ENCODE data around the gene FAM234A.
"Not testable (repeated sequence)": the region's sequence is repeated elsewhere in the genome, so short reads cannot be mapped to it uniquely, and the experiment has no call there.

Gene FAM234A

DNA sequence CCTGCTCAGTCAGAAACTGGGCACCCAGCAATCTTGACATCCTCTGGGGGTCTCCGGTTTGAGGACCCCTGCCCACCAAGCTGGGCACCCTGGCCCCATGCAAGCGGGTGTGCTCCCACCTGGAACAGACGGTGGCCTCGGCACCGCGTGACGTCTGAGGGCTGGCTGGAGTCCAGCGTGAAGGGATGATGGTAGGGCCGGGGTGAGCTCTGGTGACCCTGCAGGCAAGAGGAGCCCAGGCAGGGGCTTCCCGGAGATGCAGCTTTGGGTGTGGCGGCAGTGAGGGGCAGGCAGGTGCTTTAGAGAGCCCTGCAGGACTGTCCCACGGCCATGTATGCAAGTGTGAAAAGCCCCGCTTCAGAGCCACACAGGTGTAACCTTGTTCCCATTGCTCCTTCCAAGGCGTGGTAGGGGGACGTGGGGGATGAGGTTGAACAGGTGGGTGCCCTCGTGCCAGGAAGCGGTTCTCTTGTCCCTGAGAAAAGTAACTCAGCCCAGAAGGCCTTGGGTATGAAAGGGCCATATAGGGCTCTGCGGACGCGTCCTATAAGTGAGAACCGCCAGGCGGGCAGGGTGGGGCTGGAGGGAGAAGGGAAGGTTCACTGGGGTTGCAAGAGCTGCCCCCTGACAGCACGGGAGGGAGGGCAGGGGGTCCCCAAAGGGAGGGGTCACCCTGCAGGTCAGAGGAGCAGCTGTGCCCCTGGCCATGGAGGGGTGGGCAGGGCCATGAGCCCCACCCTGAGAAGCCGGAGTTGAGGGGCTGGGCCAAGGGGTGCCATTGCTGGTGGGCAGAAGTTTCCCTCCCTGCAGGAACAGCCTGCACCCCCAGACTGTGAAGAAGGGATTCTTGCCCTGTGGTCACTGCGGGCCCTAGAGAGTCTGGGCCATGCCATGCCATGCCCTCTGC lies 31.9 kb downstream of the FAM234A start:
- no peak for DNase-seq

DNA sequence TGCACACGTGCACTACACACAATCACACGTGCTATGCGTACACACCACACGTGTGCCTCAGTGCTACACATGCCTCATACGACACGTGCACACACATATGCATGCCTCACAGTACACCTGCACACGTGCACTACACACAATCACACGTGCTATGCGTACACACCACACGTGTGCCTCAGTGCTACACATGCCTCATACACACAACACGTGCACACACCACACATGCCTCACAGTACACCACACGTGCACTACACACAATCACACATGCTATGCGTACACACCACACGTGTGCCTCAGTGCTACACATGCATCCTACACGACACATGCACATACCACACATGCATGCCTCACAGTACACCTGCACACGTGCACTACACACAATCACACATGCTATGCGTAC lies 32.9 kb downstream of the FAM234A start:
- not testable (repeated sequence) for DNase-seq

DNA sequence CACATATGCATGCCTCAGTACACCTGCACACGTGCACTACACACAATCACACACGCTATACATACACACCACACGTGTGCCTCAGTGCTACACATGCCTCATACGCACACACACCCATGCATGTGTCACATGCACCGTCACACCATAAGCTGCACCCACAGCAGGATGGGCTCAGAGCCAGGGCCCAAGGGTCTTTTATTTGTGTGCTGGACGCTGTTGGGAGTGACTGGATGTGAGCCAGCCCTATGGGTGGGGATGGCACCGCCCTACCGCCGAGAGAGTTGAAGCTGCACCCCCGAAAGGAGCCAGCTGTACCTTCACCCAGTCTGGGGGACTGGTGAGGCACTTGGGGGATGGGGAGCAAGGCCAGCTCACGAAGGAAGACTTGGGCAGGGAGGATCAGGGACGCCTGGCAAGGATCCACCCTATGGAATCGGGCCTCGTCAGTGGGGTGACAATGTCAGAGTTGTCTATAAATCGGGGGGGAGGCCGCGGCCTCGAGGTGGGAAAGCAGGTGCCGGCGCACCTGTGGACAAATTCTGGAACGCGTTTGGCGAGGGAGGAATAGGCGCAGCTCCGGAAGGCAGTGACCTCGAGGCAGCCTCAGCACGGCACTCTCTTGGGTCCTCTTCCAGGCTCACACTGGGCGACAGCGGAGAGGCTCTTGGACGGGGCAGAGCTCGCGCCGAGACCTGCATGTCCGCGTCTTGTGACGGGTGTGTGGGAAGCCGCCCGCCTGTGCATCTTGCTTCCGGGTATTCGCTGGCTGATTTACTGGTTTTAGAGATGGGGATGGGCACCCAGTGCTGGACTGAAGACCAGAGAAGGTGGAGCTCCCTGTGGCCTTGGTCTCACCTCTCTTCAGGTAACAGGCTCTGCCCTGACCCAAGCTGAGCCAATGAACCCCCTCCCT lies 33.8 kb downstream of the FAM234A start:
- DNase-seq: no peak

DNA sequence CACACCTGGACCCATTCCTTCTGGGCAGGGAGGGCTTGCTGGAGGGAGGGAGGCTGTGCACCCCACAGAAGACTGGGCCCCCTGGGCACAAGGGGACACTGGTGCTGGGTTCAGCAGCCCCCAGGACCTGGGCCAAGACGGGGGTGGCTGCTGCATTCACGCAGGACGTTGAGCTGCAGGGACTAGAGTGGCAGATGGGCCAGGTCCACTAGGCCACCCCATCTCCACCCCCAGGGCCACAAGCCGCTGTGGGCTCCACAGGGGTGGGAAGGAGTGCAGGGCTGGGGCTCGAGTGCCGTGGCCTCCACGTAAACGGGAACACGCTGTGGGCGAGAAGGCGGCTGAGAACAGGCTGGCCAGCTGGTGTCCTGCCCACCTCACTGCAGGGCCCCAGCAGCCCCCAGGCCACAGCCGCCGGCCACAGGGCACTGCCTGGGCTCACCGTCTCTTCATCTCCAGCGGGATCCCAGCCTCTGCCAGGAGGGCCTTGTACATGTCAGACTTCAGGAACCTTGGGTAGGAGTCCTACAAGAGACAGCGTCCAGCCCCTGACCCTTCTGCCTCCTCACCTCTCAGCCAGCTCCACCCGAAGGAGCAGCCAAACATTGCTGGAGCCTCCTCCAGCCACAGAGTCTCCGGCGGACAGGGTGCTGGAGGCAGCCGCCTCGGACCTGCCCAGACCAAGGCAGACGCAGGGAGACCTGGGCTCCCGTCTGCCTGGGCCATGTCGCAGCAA lies 34.6 kb downstream of the FAM234A start:
- no peak for DNase-seq

DNA sequence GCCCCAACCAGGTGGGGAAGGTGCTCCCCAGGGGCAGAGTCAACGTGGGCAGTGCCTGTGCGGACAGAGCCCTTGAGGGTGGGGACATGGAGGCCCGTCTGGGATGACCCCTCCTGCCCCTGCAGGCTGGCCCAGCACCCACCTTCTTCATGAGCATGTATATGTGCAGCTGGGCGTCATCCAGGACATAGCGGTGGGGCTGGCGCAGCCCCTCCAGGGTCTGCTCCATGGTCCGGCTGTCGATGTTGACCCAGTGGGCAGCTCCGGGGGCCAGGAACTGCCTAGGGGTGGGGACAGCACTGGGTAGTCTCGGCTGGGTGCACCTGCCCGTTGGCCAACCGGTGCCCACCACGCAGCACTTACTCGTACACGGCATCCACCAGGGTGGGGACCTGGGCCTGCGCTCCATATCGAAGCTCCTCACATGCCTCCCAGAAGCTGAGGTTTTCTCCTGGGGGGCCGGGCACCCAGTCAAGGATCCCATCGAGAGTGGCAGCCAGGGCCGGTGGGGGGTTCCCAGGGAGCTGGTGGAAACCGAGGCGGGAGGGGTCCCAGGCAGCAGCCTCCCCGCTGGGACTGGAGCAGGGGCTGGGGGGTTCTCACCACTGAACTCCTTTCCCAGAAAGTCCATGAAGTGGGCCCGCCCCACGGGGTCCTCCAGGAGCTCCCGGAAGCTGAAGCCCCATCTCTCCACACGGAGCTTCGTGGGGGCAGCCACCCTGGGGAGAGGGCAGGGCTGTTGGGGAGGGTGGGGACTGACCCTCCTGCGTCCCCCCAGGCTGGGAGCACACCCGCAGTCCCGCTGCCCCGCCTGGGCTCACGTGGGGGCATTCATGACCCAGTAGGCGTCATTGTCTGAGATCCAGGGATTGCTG lies 36.0 kb downstream of the FAM234A start:
- no peak for DNase-seq

DNA sequence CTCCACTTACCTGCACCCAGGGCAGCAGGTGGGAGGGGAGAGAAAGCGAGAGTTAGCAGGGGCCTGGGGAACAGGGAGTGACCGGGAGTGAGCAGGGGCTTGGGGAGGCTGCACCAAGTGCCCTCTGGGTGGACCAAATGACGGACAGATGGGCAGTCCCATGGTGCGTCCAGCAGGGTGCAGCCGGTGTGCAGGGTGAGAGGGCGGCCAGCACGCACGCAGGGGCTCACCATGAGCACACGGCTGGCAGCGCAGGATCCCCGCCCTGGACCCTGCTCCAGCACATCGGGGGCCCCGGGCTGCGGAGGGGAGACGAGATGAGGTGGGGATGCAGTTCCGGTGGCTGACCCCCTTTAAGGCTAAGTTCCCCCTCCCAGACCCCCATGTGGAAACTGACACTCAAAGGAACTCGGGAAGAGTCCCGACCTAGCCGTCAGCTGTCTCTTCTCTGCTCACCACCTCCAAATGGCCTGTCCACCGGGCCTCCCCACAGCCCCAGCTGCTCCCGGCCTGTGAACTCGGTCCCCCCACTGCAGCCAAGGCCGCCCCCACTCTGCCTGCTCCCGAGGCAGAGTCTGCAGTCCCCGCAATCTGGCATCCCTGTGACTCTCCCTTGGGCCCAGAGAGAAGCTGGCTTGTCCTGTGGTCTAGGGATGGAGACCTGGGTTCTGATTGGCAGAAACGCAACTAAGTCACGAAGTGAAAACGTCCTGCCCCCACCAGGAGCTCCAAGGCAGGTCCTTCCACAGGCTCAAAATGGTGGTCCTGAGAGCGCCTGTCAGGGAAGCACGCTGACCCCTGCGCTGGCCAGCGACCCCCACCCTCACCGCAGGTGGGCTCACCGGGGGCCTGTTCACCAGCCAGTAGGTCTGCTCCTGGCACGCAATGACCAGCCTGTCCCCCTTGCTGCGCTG lies 38.3 kb downstream of the FAM234A start:
- no peak for DNase-seq

DNA sequence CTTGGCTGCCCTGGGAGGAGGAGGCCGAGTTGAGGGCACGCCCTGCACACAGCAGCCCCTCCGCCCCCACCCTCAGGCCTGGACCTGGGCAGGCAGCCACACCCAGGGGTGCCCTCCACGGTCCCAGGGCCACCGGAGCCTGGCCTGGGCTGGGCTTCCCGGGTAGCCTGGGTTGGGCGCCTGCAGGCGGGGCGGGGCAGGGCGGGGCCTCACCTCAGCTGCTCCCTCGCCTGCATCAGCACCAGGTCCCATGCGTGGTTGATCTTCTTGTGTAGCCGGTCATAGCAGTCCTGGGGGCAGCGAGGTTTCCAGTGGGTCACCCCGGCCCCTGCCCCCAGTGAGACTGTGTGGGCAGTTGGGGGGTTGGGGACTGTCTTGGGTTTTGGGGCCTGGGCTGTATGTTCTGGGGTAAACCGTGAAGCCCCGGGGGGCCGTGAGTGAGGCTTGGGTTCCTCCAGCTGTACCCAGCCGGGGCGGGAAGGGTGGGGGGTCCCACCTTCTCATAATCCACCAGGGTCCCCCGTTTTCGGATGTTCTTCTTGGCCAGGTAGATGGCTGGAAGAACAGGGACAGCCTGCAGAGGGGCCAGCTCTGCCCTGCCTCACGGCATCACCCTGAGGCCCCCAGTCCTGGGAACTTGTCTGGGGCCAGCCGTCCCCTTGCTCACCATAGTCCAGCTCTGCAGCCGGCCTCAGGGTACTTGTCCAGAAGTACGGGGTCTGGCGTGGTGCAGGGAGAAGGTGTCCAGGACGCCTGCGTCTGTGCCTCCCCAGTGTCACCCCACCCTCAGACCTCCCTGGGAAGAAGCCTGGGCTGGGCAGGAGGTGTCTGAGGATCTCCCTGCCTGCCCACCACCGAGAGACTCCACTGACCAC lies 39.2 kb downstream of the FAM234A start:
- no peak for DNase-seq

DNA sequence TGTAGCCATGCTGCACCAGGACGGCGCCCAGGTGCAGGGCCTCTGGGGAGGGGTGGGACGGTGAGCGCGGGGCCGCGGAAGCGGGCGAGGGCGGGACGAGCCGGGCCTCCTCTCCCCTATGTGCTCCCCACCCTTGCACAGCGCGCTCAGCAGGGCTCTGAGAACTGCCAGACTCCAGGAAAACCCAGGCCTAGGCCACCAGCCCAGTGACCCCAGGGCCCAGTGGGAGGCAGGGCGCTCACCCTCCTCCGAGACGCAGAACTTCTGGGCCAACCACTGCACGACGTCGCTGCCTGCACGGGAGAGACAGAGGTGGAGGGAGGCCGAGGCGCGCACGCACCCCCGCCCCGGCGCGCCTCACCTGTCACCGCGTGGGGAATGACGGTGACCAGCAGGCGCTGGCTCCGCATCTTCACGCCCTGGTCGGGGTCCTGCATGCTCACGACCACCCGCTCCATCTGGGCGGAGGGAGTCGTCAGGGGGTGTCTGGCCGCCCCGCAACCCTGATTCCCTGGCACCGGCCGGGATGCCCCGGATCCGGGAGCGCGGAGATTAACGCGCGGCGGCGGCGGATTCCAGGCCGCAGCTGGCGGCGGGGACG lies 40.5 kb downstream of the FAM234A start:
- no peak for DNase-seq

DNA sequence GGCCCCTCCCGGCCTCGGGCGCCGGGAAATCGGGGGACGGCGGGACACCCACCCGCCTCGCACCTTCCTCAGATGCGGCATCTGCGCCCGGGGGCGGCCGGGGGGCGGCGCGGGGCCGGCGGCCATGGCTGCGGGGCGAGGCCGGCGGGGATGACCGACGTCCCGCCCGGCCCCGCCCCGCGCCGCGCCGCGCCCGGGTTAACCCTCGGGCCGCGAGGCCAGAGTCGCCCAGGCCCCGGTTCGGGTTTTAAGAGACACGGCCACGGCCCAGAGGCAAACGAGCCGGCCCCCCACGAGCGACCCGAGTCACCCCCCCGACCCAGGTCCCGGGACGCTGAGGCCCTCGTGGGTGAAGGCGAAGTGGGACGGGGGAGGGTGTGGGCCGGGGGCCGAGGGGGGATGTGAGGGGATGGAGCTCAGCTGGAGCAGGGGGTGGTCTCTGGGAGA lies 41.2 kb downstream of the FAM234A start, which contains the start of gene RGS11:
Gene RGS11 (minus strand): TSS at position 159 of the 447 bp plus-strand sequence. CDS start 33 bp downstream, at position 126.
- DNase-seq: no peak

DNA sequence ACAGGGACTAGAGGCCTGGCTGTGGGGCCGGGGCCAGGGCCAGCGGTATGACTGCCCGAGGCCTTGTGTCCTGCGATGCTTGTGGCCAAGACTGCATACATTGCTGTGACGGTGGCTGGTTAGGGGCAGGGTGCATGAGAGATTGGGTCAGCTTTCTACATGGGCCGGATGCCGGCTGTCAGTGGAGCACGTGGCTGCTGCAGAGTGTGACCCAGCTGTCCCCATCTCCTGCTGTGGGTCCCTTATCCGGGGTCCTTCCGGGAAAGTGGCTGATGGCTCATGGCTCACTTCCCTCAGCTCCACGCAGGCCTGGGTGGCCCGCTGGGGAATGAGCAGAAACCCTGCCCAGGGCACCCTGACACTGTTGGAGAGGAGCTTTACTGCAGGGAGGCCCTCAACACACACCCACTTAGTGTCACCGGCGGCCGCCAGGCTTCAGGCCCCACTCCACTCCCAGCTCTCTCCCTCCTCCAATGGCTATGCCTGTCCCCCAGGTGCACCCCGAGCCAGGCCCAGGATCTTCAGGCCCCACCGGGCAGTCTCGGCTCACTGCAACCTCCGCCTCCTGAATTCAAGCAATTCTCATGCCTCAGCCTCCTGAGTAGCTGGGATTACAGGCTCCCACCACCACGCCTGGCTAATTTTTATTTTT lies 41.9 kb downstream of the FAM234A start:
- DNase-seq: no peak

DNA sequence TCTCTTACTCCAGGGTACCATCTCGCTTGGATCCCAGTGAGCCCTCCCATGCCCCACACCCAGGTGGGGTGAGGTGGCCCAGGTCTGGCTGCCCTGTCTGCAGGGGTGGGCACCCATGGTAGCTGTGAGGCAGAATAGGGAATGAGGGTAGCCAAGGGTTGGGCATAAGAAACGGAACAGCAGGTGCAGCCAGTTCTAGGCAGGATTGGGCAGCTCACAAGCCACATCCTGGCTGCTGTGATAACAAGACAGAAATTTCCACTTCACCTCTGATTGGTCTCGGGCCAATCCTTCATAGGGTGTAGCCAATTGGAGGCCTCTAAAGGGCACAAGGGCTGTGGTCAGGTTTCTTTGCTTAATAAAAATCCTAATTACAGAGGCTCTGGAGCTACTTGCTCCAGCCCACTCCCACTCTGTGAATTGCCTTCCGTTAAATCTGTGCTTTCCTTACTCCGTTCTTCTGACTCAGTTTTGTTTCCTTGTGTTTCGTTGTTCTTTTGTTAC lies 44.3 kb downstream of the FAM234A start:
- no peak for DNase-seq

DNA sequence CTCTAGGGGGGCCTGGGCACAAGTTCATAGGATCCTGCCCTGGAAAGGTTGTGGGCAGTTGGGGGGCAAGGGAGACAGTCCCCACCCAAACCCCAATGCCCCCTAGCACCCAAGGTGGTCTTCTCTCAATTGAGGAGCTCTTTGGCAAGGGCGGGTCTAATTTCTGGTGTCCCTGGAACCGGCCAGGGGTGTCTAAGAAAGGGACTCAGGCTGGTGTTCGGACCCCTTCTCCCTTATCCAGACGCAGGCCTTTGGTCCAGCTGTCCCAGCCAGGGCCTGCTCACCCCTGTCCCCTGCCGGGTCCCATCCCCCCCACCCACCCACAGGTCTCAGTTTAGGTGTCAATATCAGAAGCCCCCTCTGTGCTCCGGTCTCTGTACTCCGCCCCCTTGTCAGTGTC lies 44.9 kb downstream of the FAM234A start:
- DNase-seq: no peak

DNA sequence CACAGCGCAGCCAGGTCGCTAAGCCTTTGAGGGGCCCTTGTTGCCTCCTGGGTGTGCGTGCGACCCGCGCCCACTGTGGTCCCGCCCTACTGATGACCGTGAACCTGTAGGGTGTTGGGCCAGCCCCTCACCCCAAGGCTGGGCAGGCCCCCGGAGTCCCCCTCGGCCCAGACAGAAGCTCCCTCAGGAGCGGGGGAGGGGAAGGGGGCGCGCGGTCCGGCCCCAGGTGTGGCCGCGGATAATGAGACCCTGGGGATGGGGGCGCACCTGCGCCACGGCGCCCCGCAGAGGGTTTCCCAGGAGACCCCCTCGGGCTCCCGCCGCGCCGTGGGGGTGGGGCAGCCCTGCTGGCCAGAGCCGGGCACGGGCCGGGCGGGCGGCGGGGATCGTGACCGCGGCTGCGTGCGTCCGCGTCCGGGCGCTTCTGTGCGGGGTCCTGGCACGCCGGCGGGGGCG lies 45.4 kb downstream of the FAM234A start:
- DNase-seq: no peak

DNA sequence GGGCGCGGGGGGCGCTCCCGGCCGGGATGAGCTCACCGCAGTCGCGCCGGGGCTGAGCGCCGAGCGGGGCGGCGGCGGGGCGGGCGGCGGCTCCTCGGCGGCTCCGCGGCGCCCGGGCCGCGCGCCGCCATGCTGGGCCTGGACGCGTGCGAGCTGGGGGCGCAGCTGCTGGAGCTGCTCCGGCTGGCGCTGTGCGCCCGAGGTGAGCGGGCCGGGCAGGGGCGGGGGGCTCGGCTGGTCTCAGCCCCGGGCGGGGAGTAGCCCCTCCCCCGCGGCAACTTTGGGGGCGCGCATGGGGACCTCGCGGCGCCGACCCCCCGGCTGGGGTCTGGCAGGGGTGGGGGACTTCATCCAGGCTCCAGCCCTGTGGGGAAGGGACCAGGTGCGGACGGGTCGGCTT lies 45.9 kb downstream of the FAM234A start, which contains the start of gene ARHGDIG:
Gene ARHGDIG (plus strand): TSS at position 40 of the 400 bp plus-strand sequence. CDS start 90 bp downstream, at position 130.
- no peak for DNase-seq

DNA sequence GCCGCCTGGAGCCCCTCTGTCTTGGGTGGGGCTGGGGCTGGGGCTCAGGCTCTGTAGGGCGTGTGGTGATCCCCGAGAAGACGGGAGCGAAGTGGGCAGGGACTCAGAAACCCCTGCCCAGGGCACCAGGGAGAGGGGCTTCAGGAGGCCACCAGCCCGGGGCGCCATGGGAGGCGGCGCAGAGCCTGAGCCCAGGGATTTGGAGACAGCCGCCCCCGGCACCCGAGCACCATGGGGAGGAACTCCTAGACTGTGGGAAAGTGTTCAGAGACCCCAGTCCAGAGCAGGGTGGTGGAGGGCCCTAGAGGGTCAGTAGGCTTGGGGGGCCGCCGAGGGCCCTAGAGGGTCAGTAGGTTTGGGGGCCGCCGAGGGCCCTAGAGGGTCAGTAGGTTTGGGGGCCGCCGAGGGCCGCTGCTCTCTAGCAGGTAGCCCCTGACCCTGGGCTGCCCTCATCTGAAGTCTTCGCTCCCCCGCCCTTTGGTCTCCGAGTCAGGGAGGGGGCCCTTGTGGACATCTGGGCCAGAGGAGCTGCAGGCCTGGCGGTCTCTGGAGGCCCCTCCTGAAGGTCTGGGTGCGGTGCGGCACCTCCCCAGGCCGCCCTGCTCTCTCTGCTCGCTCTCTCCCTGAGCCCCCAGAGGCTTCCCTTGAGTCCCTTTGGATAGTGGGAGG lies 46.5 kb downstream of the FAM234A start:
- no peak for DNase-seq

DNA sequence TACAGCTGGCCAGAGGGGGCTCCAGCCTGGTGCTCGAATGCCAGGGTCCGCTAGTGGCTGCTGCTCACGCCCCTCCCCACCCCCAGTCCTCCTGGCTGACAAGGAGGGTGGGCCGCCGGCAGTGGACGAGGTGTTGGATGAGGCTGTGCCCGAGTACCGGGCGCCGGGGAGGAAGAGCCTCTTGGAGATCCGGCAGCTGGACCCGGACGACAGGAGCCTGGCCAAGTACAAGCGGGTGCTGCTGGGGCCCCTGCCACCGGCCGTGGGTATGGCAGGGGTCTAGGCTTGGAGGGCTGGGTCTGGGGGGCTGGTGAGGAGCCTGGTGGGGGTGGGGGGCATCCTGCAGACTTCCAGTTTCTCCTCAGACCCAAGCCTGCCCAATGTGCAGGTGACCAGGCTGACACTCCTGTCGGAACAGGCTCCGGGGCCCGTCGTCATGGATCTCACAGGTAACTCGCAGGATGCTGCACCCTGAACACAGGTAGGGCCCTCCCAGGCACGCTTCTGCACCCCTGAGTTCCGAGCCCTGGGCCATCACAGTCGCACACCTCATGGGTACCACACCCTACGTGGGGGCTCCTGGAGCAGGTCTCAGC lies 47.1 kb downstream of the FAM234A start:
- DNase-seq: no peak

DNA sequence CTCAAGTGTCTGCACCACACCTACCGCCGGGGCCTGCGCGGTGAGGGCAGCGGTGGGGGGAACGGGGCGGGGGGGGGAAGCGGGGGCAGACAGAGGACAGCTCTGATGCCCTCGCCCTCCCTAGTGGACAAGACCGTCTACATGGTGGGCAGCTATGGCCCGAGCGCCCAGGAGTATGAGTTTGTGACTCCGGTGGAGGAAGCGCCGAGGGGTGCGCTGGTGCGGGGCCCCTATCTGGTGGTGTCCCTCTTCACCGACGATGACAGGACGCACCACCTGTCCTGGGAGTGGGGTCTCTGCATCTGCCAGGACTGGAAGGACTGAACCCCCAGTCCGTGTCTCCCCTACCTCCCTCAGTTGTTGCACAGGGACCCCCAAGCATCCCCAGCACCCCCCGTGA lies 47.9 kb downstream of the FAM234A start:
- no peak for DNase-seq
